Stimulated activated CD4-positive, alpha-beta T cell treated with anti-CD3 and anti-CD28 coated beads, Interleukin-12 subunit alpha, Interleukin-12 subunit beta, amount 100 ng/mL, for 24 hours (primary cell): ENCODE data around the gene B3GALT4.
"Not testable (repeated sequence)": the region's sequence is repeated elsewhere in the genome, so short reads cannot be mapped to it uniquely, and the experiment has no call there.

ENCODE experiments used
- DNase-seq, 2 experiments: peaks; one replicate each; pipeline ENCODE4 v3.0.0-alpha.2; 2020; ENCODE audit warnings: low read depth in 2 of 2

B3GALT4 gene, protein sequence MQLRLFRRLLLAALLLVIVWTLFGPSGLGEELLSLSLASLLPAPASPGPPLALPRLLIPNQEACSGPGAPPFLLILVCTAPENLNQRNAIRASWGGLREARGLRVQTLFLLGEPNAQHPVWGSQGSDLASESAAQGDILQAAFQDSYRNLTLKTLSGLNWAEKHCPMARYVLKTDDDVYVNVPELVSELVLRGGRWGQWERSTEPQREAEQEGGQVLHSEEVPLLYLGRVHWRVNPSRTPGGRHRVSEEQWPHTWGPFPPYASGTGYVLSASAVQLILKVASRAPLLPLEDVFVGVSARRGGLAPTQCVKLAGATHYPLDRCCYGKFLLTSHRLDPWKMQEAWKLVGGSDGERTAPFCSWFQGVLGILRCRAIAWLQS

DNA sequence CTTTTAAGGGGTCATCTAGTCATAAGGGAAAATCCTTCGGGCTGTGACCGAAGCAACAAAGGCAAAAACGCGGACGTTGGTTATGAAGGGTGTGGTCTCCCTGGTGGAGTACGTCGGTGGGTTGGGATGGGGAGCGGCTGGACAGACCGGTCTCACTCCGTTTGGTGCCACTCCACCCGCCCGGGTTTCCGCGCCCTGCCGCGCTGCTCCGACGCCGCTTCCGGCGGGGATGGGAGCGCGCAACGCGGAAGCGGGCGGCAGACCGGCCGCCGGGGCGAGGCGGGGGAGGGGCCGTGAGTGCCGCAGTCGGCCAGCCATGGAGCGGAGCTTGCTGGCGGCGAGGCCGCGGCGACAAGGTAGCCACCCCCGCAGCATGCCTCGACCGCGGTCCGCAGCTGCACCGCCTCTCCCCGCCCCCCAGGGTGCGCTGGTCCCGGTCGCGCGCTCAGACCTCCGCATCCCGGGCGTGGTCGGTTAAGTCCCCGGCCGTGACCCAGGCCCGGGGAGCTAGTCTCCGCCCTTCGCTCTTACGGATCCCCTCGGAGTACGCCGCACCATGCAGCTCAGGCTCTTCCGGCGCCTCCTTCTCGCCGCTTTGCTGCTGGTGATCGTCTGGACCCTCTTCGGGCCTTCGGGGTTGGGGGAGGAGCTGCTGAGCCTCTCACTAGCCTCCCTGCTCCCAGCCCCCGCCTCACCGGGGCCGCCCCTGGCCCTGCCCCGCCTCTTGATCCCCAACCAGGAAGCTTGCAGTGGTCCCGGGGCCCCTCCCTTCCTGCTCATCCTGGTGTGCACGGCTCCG lies at the start of gene B3GALT4:
B3GALT4 (plus strand) TSS at position 260 of the 799 bp plus-strand sequence; CDS start at position 557, 297 bp downstream.
- DNase-seq, result peak in 1 of 2 experiments; percentile 78

DNA sequence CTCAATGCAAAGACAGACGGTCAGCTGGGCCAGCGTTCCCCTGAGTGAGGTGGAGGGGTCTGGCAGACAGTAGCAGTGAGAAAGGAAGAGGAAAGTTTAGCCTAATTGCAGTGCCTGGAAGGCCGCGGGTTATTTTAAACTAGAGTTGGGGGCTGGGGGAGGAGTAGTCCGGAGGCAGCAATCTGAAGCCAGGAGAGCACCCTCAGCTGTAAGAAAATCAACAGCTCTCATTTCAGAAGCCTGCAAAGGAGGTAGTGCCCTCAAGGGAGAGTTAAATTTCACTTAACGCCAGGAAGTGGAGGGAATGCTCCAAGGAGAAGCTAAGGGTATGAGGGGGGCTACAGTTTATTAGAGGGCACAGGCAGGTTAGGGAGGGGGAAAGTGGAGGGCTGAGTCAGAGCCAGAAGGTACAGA lies 41.7 kb upstream of the B3GALT4 start:
- DNase-seq, result no peak

GRCh38 chr6:33236328-33236727 lies 40.6 kb upstream of the B3GALT4 start:
- no peak for DNase-seq

- no peak for DNase-seq
Measured at GRCh38 chr6:33236852-33237251, 40.1 kb upstream of the B3GALT4 start.

GRCh38 chr6:33237741-33238140 lies 39.2 kb upstream of the B3GALT4 start:
- DNase-seq, result no peak

DNA sequence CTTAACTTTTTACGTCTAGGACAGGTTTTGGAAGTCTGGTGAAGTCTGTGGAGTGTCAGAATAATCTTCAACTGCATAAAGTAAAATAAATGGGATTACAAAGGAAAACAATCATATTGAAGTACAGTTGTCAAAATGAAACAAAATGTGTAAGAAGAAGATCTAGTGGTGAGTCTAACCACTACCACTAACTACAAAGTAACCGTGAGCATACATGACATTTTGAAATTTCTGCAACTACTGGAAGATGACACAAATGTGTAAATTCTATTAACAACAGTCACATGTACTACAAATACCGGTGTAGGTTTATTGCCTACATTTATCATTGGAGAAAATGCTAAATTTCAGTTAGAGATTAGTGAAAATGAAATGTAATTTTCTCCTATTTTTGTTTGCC lies 35.0 kb upstream of the B3GALT4 start:
- DNase-seq, result no peak

DNA sequence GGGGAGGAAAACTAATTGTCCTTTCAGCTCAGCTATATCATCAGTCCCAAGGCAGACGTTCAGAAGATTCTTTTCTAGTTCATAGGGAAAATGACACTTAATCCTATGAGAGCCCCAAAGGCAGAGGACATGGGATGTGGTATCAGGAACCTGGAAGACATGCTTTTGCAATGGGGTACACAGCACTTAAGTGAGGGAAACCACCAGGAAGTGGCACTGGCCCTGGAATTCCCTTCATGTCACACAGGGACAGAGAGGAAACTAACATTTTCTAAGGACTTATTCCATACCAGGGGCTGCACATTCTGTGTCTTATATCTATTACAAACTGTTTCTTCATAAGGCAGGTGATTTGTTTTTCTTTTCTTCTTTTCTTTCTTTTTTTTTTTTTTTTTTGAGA lies 33.4 kb upstream of the B3GALT4 start:
- DNase-seq, result no peak

GRCh38 chr6:33247977-33248642 lies 28.8 kb upstream of the B3GALT4 start:
- peak; percentile 78 to 95 for DNase-seq

- no peak for DNase-seq
Measured at GRCh38 chr6:33248643-33248931, 28.3 kb upstream of the B3GALT4 start.

DNA sequence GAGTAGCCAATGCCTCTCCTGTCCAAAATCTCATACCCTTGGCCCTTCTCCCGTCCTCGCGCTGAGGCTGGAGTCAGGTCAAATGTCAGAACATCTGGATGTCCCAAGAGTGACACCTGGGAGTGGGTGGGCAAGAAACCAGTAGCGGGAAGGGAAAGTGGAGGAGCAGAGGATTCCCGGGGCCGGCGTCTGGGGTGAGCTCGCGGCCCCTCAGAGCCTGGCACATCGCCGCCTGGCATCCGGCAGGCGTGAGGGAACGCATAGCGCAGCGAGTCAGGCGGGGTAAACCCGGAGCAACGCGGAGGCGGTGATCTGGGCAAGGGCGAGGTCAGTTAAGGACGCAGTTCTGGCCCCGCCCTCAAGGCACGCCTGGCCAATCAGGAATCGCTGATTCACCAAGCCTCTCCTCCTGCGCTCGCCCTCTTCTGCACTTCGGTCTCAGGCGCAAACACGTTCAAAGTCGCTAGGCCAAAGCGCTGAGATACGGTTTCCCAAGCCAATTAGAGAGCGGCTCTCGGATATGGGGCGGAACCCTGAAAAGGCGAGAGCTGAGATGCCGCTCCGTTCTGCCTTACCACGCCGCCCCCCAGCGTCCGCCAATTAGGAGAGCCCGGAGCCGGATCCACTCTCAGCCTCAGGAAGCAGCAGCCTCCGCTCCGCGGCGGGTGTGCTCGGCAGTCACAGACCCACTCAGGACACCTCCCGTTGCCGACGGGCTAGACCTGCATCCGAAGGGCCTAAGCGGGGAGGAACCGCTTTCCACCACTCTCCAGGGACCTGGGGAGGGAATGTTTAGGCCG lies 27.8 kb upstream of the B3GALT4 start:
- peak; percentile 89 to 94 for DNase-seq

- no peak for DNase-seq
Measured at GRCh38 chr6:33249732-33250630, 26.9 kb upstream of the B3GALT4 start.

GRCh38 chr6:33250731-33251130 lies 26.2 kb upstream of the B3GALT4 start:
- DNase-seq, result no peak

GRCh38 chr6:33251395-33252012 lies 25.4 kb upstream of the B3GALT4 start:
- no peak for DNase-seq

- DNase-seq, result no peak
Measured at GRCh38 chr6:33252759-33253158, 24.2 kb upstream of the B3GALT4 start.

DNA sequence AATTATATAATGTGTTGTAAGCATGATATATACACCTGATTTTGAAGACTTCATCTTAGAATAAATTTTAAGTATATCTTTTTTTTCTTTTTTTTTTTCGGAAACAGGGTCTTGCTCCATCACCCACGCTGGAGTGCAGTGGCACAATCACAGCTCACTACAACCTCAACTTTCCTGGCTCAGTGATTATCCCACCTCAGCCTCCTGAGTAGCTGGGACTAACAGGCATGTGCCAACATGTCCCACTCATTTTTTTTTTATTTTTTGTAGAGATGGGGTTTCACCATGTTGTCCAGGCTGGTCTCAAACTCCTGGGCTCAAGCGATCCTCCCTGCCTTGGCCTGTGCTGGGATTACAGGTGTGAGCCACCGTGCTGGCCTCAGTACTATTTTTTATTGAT lies 22.3 kb upstream of the B3GALT4 start:
- DNase-seq, result no peak

DNA sequence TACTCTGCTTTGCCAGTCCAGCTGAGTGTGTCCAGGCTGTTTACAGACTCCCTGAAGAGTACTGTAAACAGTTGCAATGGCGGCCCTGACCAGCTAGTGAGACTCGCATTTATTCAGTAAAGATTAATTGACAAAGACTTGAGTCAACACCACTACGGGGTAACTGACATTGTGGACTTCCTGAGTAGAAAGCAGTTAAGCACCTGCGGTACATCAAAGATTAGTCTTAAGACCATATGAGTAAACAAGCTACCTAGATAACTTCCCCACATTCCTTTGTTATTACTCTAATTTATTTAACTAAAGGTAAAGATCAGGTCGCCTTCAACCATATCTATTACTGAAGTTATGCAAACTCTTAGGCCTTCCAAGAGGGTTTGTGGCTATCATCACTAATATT lies 17.9 kb upstream of the B3GALT4 start:
- DNase-seq, result no peak

GRCh38 chr6:33262490-33262889 lies 14.4 kb upstream of the B3GALT4 start:
- DNase-seq, result not testable (repeated sequence)

- DNase-seq, result no peak
Measured at GRCh38 chr6:33264015-33264414, 12.9 kb upstream of the B3GALT4 start.

DNA sequence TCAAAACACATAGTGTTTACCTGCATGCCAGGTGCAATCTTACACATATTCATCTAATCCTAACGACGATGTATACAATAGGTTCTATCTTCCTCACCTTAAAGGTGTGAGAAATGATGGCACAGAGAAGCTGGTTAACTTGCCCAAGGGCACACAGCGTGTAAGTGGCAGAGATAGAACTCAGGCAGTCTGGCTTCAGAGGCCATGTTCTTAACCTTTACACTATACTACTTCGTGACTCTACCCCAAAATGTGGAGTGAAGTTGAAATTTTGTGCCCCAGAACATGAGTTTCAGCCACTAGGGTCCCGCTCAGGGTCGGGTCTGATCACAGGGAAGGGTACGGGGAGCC lies 5.8 kb upstream of the B3GALT4 start:
- no peak for DNase-seq
